ENCODE results near the gene DDX21.

The DDX21 gene

DNA sequence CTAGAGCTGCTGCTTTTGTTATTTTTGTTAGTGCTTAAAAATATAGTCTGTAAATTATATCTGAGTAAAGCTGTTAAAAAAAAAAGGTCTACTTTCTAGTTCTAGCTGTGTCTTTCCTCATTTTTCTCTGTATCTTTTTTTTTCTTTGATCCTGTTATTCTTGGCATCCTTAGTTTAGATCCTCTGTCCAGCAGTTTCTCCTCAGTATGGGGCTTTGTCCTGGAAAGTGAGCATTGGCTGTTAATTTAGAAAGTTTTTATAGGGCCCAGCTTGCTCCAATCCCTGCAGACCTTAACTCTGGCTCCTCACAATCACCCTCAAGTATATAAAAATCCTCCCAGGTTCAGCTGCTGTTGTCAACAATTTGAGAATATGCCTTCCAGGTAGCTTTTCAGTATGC is 31.4 kb upstream of the DDX21 start:
- peaks cover 36 to 72% of the 10 kb centered on the region in 2 experiments for H3K36me3 ChIP-seq (ENCODE audit: control insufficient read depth in 2 of 2, insufficient read depth in 1 of 2, low read length in 2 of 2)
- ChIA-PET POLR2A (interaction anchor here (0.7 kb wide), 2 partner anchors 15 to 447 kb away, joined by 3 to 7 read pairs; no protein-coding TSS in a partner anchor), CTCF (interaction anchor here (0.6 kb wide), 1 partner anchor 13 kb away, joined by 4 read pairs; no protein-coding TSS in a partner anchor)
- H3K4me3 ChIP-seq (ENCODE audit: low read depth, low read length): no peak overlapping the region
- no peaks in the 10 kb centered on the region for H3K9me3 ChIP-seq (ENCODE audit: control insufficient read depth, insufficient read depth, low read depth, low read length)
- TF ChIP-seq ZNF274 (IDR thresholded peaks at IDR 0.05; ENCODE audit: low read length) (no peak), ZNF274 (tag by site-specific recombination; IDR thresholded peaks at IDR 0.05; ENCODE audit: borderline replicate concordance) (no peak), ZNF677 (tag by site-specific recombination; IDR thresholded peaks at IDR 0.05) (no peak), ZSCAN23 (tag by site-specific recombination; IDR thresholded peaks at IDR 0.05) (no peak)
- TF ChIP-seq, protein P1, sequence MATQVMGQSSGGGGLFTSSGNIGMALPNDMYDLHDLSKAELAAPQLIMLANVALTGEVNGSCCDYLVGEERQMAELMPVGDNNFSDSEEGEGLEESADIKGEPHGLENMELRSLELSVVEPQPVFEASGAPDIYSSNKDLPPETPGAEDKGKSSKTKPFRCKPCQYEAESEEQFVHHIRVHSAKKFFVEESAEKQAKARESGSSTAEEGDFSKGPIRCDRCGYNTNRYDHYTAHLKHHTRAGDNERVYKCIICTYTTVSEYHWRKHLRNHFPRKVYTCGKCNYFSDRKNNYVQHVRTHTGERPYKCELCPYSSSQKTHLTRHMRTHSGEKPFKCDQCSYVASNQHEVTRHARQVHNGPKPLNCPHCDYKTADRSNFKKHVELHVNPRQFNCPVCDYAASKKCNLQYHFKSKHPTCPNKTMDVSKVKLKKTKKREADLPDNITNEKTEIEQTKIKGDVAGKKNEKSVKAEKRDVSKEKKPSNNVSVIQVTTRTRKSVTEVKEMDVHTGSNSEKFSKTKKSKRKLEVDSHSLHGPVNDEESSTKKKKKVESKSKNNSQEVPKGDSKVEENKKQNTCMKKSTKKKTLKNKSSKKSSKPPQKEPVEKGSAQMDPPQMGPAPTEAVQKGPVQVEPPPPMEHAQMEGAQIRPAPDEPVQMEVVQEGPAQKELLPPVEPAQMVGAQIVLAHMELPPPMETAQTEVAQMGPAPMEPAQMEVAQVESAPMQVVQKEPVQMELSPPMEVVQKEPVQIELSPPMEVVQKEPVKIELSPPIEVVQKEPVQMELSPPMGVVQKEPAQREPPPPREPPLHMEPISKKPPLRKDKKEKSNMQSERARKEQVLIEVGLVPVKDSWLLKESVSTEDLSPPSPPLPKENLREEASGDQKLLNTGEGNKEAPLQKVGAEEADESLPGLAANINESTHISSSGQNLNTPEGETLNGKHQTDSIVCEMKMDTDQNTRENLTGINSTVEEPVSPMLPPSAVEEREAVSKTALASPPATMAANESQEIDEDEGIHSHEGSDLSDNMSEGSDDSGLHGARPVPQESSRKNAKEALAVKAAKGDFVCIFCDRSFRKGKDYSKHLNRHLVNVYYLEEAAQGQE (tag by site-specific recombination; IDR thresholded peaks at IDR 0.05): peak; percentile 78
- TF ChIP-seq, protein P2, sequence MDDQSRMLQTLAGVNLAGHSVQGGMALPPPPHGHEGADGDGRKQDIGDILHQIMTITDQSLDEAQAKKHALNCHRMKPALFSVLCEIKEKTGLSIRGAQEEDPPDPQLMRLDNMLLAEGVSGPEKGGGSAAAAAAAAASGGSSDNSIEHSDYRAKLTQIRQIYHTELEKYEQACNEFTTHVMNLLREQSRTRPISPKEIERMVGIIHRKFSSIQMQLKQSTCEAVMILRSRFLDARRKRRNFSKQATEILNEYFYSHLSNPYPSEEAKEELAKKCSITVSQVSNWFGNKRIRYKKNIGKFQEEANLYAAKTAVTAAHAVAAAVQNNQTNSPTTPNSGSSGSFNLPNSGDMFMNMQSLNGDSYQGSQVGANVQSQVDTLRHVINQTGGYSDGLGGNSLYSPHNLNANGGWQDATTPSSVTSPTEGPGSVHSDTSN (CRISPR knock-in tag; IDR thresholded peaks at IDR 0.05): no peak
- H3K4me1 ChIP-seq (ENCODE audit: control insufficient read depth, insufficient read depth, low read length): no peaks in the 10 kb centered on the region
- H3K27ac ChIP-seq (ENCODE audit: extremely low read depth, low read depth, low read length): no peak overlapping the region

DNA sequence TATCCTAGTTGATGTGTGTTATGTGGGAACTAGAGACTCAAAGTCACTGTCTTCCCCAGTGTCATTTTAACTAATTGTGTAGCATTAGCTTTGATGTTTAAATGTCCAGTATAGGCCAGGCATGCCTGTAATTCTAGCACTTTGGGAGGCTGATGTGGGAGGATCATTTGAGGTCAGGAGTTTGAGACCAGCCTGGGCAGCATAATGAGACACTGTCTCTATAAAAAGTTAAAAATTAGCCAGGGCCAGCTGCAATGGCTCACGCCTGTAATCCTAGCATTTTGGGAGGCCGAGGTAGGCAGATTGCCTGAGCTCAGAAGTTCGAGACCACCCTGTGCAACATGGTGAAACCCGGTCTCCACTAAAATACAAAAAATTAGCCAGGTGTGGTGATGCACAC is 30.5 kb upstream of the DDX21 start:
- CTCF ChIA-PET: interaction anchor here (1.0 kb wide), 1 partner anchor 17 kb away, joined by 4 read pairs; no protein-coding TSS in a partner anchor
- no peaks in the 10 kb centered on the region for H3K9me3 ChIP-seq (ENCODE audit: control insufficient read depth, insufficient read depth, low read depth, low read length)
- H3K4me3 ChIP-seq (ENCODE audit: low read depth, low read length): no peak overlapping the region
- TF ChIP-seq GLI4 (tag by site-specific recombination; IDR thresholded peaks at IDR 0.05) (no peak), GLIS1 (tag by site-specific recombination; IDR thresholded peaks at IDR 0.05) (no peak), ZNF132 (tag by site-specific recombination; IDR thresholded peaks at IDR 0.05; ENCODE audit: borderline replicate concordance) (no peak), ZNF561 (tag by site-specific recombination; IDR thresholded peaks at IDR 0.05; ENCODE audit: borderline replicate concordance) (no peak), KLF9 (tag by site-specific recombination; IDR thresholded peaks at IDR 0.05; ENCODE audit: low read depth) (no peak), ZSCAN23 (tag by site-specific recombination; IDR thresholded peaks at IDR 0.05) (no peak), ZEB2 (tag by site-specific recombination; IDR thresholded peaks at IDR 0.05) (no peak)
- TF ChIP-seq, protein P3, sequence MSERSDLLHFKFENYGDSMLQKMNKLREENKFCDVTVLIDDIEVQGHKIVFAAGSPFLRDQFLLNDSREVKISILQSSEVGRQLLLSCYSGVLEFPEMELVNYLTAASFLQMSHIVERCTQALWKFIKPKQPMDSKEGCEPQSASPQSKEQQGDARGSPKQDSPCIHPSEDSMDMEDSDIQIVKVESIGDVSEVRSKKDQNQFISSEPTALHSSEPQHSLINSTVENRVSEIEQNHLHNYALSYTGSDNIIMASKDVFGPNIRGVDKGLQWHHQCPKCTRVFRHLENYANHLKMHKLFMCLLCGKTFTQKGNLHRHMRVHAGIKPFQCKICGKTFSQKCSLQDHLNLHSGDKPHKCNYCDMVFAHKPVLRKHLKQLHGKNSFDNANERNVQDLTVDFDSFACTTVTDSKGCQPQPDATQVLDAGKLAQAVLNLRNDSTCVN (tag by site-specific recombination; optimal IDR thresholded peaks at IDR 0.05): no peak
- TF ChIP-seq, protein P4, sequence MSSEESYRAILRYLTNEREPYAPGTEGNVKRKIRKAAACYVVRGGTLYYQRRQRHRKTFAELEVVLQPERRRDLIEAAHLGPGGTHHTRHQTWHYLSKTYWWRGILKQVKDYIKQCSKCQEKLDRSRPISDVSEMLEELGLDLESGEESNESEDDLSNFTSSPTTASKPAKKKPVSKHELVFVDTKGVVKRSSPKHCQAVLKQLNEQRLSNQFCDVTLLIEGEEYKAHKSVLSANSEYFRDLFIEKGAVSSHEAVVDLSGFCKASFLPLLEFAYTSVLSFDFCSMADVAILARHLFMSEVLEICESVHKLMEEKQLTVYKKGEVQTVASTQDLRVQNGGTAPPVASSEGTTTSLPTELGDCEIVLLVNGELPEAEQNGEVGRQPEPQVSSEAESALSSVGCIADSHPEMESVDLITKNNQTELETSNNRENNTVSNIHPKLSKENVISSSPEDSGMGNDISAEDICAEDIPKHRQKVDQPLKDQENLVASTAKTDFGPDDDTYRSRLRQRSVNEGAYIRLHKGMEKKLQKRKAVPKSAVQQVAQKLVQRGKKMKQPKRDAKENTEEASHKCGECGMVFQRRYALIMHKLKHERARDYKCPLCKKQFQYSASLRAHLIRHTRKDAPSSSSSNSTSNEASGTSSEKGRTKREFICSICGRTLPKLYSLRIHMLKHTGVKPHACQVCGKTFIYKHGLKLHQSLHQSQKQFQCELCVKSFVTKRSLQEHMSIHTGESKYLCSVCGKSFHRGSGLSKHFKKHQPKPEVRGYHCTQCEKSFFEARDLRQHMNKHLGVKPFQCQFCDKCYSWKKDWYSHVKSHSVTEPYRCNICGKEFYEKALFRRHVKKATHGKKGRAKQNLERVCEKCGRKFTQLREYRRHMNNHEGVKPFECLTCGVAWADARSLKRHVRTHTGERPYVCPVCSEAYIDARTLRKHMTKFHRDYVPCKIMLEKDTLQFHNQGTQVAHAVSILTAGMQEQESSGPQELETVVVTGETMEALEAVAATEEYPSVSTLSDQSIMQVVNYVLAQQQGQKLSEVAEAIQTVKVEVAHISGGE (tag by site-specific recombination; conservative IDR thresholded peaks at IDR 0.05; ENCODE audit: low read depth): no peak
- H3K27ac ChIP-seq (ENCODE audit: extremely low read depth, low read depth, low read length): no peak overlapping the region
- POLR2A ChIA-PET: no interaction called here
- no peaks in the 10 kb centered on the region for H3K4me1 ChIP-seq (ENCODE audit: control insufficient read depth, insufficient read depth, low read length)
- H3K36me3 ChIP-seq (ENCODE audit: control insufficient read depth in 2 of 2, insufficient read depth in 1 of 2, low read length in 2 of 2): peaks cover 33 to 69% of the 10 kb centered on the region in 2 experiments

All from HEK293 (cell line).